ENCODE results near the gene OR13C4. TPM values are rescaled to one million over a fixed set of nuclear protein-coding genes. Genes with fewer than 3 reads are reported as not detected.
A peak's percentile ranks its signal among the peaks of the same experiment; 100 is the strongest.

The OR13C4 gene
- total RNA-seq, 1 experiment from 2014 or later: not detected

GRCh38 chr9:104503440-104503839, 23.6 kb downstream of the OR13C4 start:
- TF ChIP-seq EZH2phosphoT487 (IDR thresholded peaks at IDR 0.05; ENCODE audit: borderline replicate concordance, low read length) (no peak), CTCF (conservative IDR thresholded peaks at IDR 0.05; ENCODE audit: low read depth, low read length) (no peak), EZH2 (IDR thresholded peaks at IDR 0.05; ENCODE audit: low read length, unreplicated experiment) (no peak)
- no TSS peak for BruUV-seq (replicated peaks)
- intact Hi-C loops (cut with micrococcal nuclease): no loop called here

GRCh38 chr9:104494808-104495207, 32.2 kb downstream of the OR13C4 start:
- ATAC-seq (no peak), DNase-seq (peak; percentile 33)
- ChIA-PET POLR2A (ENCODE audit: unreplicated experiment) (interaction anchor here (0.7 kb wide), 1 partner anchor 420 kb away, joined by 3 read pairs; no protein-coding TSS in a partner anchor), CTCF (interaction anchor here (0.6 kb wide), 2 partner anchors 367 to 411 kb away, joined by 3 to 5 read pairs; no protein-coding TSS in a partner anchor)
- Histone ChIP-seq H3K36me3 (ENCODE audit: low read depth, low read length) (no peaks in the 10 kb centered on the region), H3K27ac (ENCODE audit: low read length) (no peak overlapping the region), H3K27me3 (ENCODE audit: low read length) (no peaks in the 10 kb centered on the region), H4K20me1 (ENCODE audit: low read length) (no peaks in the 10 kb centered on the region), H2AFZ (ENCODE audit: low read length) (no peak overlapping the region), H3K4me2 (ENCODE audit: low read length) (no peak overlapping the region), H3K4me1 (ENCODE audit: insufficient read depth, low read length) (no peaks in the 10 kb centered on the region), H3K4me3 (ENCODE audit: low read length) (no peak overlapping the region), H3K9ac (ENCODE audit: low read length) (no peak overlapping the region), H3K9me3 (ENCODE audit: low read length) (no peaks in the 10 kb centered on the region), H3F3A (ENCODE audit: low read length, unreplicated experiment) (no peaks in the 10 kb centered on the region), H3K9me2 (replicated peaks; ENCODE audit: low read length) (no peaks in the 10 kb centered on the region), H3K79me2 (ENCODE audit: low read length) (no peaks in the 10 kb centered on the region)
- TF ChIP-seq CTCF (conservative IDR thresholded peaks at IDR 0.05; ENCODE audit: low read depth, low read length) (peak; percentile 44), EZH2phosphoT487 (IDR thresholded peaks at IDR 0.05; ENCODE audit: borderline replicate concordance, low read length) (no peak), EZH2 (IDR thresholded peaks at IDR 0.05; ENCODE audit: low read length, unreplicated experiment) (no peak)
- intact Hi-C loops (cut with micrococcal nuclease): loop anchor here (5.0 kb wide), 2 partner anchors 112 to 318 kb away; partner anchors contain the start of gene OR13C2
- no TSS peak for BruUV-seq (replicated peaks)

More at GRCh38 chr9:104503440-104503839, 23.6 kb downstream of the OR13C4 start:
- no peak overlapping the region for H3K4me2 ChIP-seq (ENCODE audit: low read length)
- no peaks in the 10 kb centered on the region for H3F3A ChIP-seq (ENCODE audit: low read length, unreplicated experiment)
- H4K20me1 ChIP-seq (ENCODE audit: low read length): no peaks in the 10 kb centered on the region
- ATAC-seq (no peak), DNase-seq (no peak)
- ChIA-PET CTCF (no interaction called here), POLR2A (ENCODE audit: unreplicated experiment) (no interaction called here)
- H3K4me3 ChIP-seq (ENCODE audit: low read length): no peak overlapping the region
- no peak overlapping the region for H3K27ac ChIP-seq (ENCODE audit: low read length)
- H3K9ac ChIP-seq (ENCODE audit: low read length): no peak overlapping the region
- H3K36me3 ChIP-seq (ENCODE audit: low read depth, low read length): no peaks in the 10 kb centered on the region
- H3K4me1 ChIP-seq (ENCODE audit: insufficient read depth, low read length): no peaks in the 10 kb centered on the region
- H3K9me2 ChIP-seq (replicated peaks; ENCODE audit: low read length): no peaks in the 10 kb centered on the region
- H3K27me3 ChIP-seq (ENCODE audit: low read length): no peaks in the 10 kb centered on the region
- H3K79me2 ChIP-seq (ENCODE audit: low read length): no peaks in the 10 kb centered on the region
- no peak overlapping the region for H2AFZ ChIP-seq (ENCODE audit: low read length)
- no peaks in the 10 kb centered on the region for H3K9me3 ChIP-seq (ENCODE audit: low read length)

- intact Hi-C loops (cut with micrococcal nuclease): no loop called here
- Histone ChIP-seq H3K4me1 (ENCODE audit: insufficient read depth, low read length) (no peaks in the 10 kb centered on the region), H3K27me3 (ENCODE audit: low read length) (no peaks in the 10 kb centered on the region), H3K36me3 (ENCODE audit: low read depth, low read length) (no peaks in the 10 kb centered on the region), H4K20me1 (ENCODE audit: low read length) (no peaks in the 10 kb centered on the region), H2AFZ (ENCODE audit: low read length) (no peak overlapping the region), H3K4me3 (ENCODE audit: low read length) (no peak overlapping the region), H3K27ac (ENCODE audit: low read length) (no peak overlapping the region), H3K4me2 (ENCODE audit: low read length) (no peak overlapping the region), H3K9me2 (replicated peaks; ENCODE audit: low read length) (no peaks in the 10 kb centered on the region), H3K9ac (ENCODE audit: low read length) (no peak overlapping the region), H3F3A (ENCODE audit: low read length, unreplicated experiment) (no peaks in the 10 kb centered on the region), H3K9me3 (ENCODE audit: low read length) (no peaks in the 10 kb centered on the region), H3K79me2 (ENCODE audit: low read length) (no peaks in the 10 kb centered on the region)
- DNase-seq (no peak), ATAC-seq (no peak)
- ChIA-PET POLR2A (ENCODE audit: unreplicated experiment) (no interaction called here), CTCF (no interaction called here)
- TF ChIP-seq EZH2phosphoT487 (IDR thresholded peaks at IDR 0.05; ENCODE audit: borderline replicate concordance, low read length): no peak
- no peak for TF ChIP-seq EZH2 (IDR thresholded peaks at IDR 0.05; ENCODE audit: low read length, unreplicated experiment)
- TF ChIP-seq CTCF (conservative IDR thresholded peaks at IDR 0.05; ENCODE audit: low read depth, low read length): no peak
- no TSS peak for BruUV-seq (replicated peaks)
Observed at GRCh38 chr9:104485014-104485413, 42.0 kb downstream of the OR13C4 start.
